NK-92 (cell line): Measurements from ENCODE around the gene ST7.

Experiments
- DNase-seq: peaks from one replicate; lab custom pipeline; 2025; ENCODE audit not compliant: unreplicated experiment; lab: John Stamatoyannopoulos, UW

The ST7 gene

DNA sequence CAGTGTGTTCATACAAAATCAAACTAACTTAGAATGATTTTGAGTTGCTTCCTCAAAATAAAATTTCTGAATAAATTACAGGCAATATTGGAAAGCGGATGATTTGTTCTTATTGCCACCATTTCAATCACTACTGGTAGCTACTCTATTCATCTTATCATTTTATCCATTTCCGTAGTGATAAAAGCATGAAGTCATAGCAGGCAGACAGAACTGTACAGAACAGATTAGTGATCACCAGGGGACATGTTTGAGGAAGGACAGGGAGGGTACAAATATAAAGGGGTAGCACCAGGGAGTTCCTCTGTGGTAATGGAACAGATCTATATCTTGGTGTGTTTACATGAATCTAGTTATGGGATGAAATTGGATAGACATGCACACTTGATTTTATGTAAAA, 231.1 kb downstream of the ST7 start:
- DNase-seq: no peak

DNA sequence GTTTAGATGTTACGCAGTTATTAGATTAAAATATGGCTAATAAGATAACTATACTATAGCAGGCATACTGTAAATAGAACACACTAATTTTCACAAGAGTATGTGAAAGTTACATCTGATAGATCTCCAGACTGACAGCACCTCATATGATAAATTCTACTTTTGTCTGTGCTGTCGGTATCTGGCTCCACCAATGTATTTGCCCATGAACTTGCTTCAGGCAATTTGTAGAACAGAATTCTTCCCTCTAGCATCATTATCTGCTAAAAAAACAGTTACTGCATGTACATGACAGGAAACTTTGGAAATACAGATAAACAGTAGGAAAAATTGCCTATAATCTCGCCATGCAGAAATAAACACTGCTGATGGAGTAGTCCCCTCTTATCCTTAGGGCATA, 231.8 kb downstream of the ST7 start:
- no peak for DNase-seq

DNA sequence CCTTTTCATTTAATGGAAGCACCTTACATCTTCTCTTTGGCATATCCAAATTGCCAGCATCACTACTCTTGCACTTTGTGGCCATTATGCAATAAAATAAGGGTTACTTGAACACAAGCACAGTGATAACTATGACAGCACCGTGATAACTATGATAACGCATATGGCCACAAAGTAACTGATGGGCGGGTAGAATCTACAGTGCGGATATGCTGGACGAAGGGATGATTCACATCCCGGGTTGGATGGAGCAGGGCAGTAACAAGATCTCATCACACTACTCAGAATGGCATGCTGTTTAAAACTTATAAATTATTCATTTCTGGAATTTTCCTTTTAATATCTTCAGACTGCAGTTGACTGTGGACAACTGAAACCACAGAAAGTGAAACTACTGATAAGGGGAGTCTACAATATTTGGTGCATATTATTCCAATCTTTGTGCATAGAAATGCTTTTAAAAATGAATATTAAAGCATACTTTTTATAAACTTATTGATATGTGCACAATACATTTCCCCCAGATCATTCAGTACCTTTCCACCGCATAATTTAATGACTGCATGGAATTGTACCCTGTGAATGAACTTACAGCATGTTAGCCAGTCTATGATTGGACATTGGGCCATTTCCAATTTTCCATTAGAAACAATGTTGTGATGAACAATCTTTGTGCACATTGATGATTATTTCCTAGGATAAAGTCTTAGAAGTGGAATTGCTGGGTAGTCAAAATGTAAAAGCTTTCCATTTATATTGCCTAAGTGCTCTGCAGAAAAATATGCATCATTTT, 233.1 kb downstream of the ST7 start:
- no peak for DNase-seq

DNA sequence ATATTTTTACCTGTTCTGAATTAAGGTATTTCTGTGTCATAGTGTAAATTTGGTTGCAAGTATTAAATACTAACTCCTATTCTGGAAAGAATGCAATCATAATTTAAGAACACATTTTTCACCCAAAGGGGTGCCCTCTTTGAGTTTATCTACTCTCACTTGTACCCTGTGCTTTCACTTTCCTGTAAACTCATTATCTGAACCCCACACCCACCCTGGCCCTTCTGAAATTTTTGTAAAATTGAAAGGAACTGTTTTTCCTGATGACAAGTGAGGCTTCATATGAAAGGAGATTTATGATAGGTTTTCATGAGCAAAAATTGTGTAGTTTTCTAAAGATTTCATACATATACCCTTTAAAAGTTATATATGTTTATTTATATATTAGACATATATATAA, 235.1 kb downstream of the ST7 start:
- DNase-seq: no peak

DNA sequence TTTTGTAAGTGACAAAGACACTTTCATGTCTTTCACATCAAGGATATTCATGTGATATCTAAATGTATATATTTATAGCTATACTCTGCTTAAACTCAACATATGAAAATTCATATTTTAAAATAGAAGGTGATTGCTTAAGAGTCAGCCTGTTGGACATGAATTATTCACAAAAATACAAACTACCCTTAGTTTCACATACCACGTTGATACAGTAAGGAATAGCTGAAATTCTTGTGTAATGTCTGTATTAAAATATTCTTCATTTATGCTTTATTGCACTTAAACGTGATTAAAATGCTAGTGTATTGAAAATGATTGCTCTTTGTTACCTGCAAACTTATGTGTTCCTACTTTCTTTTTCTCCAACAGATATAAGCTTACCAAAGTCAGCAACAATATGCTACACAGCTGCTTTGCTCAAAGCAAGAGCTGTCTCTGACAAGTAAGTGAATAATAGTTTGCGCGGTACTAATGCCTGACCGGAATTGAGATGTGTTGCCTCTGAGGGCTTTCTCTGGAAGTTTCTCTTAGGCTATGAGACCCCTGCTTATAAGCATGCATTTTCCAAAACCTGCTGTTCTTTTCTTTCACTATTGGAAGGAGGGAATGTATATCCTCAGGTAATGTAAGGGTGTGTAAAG, 235.8 kb downstream of the ST7 start:
- DNase-seq: no peak

DNA sequence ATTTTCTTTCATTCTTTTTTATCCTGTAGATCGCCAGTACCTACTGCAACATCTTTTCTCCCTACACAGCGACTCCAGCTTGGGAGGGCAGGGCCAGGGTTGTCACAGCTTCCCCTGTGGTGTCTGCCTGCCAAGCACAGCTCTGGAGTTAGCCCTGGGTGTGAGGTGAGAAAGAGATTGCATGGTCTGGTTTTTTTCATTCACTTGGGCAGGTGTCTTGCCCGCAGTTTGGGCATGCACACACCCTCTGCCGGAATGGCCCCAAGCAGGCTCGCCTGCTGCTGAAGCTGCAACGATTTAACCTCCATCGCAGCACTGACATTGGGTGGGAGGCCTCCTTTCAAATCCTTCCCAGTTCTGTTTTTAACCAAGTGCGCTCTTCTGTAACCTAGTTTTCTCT, 236.8 kb downstream of the ST7 start:
- DNase-seq: no peak

DNA sequence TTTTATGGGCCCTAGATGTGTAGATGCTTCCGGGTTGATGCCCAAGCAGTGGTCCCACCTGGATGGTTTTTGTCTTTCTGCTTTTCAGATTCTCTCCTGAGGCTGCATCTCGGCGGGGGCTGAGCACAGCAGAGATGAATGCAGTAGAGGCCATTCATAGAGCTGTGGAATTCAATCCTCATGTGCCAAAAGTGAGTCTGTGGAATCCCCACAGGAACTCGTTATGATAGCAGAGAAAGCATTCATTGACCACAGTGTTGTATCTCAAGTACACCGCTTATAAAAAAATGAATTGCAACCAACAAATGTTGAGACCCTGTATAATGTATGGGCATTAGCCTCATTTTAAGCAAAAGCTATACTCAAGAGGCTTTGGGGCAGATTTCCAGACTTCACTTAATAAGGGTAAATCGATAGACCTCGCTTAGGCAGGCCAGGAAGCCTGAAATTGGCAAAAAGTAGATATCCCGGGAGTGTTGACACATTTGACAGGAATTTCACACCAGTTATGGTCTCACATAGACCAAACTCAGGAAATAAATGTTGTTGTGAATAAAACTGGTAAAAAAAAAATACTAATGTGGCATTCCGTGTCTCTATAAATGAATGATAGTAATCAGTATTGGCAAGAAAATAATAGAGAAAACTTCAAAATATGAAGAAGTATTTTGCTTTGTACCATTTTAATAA, 237.6 kb downstream of the ST7 start:
- DNase-seq: no peak

DNA sequence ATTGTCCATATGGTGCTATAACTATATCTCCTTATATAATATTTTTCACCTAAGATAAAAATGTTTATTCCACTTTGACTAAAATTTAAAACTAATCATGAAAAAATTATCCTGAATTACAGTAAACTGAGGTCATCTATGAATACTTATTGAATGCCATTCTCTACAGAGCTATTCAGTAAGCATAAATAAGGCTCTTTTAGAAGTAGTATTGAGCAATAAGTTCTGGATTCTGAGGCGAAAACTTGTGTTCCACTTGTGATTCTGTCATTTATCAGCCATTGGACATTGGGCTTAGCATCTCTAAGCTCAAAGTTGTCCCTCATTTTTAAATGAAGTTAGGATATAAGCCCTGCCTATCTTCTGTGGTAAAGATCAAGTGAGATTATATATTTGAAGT, 238.8 kb downstream of the ST7 start:
- DNase-seq: no peak

DNA sequence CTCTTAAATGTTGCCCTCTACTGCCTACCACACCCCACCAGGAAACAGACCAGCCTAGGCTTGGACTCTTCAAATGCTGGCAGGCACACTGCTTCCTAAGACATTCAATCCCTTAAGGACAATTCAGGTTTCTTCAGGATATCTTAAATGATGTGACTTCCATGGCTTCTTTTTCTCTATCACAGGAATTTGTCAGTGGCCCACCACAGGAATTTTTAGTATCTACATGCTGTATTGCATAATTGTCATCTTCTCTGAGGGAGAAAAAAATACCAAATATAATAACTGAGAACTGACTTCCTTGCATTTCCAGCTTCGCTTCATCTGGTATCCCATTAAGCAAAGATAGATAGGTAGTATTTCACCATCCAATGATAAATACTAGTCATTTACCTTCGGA, 240.3 kb downstream of the ST7 start:
- DNase-seq: no peak

DNA sequence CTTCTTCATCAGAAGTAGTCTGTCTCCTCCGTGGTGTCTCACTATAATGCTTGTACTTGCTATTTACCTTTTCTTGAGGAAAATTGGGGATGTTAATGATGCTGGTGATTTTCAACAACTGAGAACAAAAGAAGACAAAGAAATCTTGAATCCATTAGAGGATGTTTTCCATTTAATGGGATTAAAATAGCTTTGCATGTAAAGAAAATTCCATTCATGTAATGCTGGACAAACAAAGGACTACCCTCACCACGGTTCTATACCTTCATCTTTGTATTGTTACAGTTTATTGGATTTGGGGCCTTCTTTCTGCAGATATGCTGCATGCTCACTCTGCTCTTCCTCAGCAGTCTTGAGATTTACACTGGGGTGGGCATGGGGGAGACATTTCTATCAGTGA, 241.1 kb downstream of the ST7 start:
- DNase-seq: no peak

DNA sequence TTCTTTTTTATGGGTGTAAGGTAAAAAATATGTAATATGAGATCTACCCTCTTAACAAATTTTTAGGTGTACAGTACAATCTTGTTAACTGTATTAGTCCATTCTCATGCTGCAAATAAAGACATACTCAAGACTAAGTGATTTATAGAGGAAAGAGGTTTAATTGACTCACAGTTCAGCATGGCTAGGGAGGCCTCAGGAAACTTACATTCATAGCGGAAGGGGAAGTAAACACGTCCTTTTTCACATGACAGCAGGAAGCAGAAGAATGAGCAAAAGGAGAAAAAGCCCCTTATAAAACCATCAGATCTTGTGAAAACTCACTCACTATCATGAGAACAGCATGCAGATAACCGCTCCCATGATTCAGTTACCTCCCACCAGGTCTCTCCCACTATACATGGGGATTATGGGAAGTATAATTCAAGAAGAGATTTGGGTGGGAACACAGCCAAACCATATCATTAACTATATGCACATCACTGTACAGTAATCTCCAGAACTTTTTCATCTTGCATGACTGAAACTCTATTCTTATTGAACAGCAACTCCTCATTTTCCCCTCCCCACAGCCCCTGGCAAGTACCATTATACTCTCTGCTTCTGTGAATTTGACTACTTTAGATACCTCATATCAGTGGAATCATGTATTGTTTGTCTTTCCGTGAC, 242.2 kb downstream of the ST7 start:
- DNase-seq: no peak

DNA sequence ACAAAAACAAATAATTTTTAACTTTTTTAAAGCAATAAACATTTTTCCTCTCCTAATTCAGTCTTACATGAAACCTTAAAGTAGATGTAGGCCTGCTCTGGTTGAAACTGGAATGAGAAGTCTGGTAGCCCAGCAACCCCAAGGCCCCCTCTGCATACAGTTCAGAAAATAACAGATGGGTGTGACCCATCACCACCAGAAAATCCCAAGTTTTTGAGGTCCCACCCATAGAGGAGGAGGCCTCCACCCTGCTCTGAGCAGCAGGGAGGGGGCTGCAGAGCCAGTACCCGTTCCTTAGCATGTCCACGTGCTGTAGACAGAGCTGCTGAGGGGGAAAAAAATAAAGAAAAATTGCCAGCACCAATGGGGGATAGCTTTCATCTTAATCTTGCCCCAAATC, 246.8 kb downstream of the ST7 start:
- DNase-seq: no peak

DNA sequence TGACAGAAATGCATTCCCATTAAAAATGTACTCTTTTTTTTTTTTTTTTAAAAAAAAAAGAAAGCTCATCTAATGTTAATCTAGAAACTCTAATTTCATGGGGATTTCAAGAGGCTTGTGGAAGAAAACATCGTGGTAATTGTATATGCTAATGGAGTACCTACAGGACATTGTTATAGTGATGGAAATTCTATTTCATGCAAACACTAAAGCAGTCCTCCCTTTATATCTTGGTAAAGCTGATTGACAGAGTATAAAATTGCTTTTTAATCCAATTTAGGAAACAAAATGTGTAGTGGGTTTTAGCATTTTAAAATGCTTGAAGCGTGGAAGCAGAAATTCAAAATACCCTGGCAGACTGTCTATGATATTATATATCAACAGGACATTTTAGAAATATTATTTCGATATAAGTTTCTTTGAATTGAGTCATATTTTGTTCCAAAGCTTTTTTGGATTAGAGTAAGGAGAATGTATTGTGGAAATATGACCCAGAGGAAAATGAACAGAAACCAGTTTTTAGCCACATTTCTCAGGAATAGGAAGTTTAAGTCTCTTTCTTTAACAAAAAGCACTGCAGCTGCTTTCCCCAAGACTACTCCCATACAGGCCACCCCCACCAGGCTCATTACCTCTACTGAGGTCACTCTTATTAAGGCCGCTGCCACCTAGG, 247.6 kb downstream of the ST7 start:
- DNase-seq: no peak

DNA sequence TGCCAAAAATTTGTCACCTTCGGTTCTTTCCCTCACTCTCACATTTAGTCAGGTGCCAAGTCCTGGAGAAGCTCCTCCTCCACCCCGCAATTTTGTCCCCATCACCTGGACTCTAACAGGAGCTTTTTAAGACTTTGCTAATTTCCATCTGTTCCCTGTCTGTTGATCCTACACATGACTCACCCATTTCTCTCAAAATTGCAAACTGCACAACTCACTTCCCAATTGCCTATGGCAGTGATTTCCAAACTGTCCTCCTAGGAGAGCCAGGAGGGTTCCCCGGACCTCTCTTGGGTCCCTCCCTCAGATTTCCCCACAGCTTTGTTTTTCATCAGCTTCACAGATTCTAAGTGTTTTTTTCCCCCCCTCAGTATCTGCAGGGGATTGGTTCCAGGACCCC, 249.2 kb downstream of the ST7 start:
- no peak for DNase-seq

DNA sequence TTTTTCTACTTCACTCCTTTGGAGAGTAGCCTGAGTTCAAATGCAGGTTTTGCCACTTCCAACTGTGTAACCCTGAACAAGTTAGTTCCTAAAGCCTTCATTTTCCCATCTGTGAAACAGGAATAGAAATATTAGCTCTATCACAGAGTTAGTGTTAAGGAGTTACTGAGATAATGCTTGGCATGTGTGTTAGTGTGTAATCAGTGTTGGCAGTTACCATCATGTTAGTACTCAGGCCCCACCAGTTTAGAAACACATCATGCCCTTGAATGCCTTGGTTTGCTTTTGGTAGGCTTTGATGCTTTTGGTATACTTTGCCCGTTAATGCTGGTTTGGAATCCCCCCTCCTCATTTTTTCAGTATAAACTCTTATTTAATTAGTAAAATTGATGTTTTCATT, 249.9 kb downstream of the ST7 start:
- DNase-seq: no peak

DNA sequence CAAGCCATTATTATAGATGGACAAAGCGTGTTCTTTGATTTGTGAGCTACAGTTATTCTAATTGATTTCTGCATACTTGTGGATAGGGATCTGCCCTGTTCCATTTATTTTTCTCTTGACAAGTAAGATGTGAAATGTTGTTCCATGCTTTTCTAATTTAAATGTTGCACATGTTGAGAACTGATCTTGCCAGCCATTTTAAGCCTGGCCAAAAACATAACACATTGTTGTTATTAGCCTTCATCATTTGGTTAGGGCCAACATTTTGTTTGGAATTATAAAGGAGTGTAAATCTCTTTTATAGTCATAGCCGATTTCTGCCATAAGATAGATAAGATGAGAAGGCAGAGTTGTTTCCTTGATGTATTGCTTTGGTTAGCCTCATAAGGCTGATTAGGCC, 252.6 kb downstream of the ST7 start:
- no peak for DNase-seq

DNA sequence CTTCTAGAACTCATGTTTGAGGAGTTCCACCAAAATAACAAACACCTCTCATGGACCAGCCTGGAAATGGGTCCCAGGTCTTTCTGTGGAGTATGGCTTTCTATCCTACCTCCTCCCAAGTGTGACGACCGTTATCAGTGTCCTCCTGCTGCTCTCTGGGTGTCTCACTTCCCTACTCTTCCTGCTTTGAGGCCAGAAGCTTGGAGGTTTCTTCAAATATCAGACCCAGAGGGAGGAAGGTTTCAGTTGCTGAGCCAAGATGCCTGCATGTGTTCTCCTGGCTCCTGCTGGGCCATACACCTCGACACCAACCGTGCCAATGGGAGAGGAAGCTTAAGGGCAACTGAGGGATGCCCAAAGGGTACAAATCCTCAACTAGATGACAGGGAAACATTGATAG, 255.0 kb downstream of the ST7 start:
- no peak for DNase-seq

DNA sequence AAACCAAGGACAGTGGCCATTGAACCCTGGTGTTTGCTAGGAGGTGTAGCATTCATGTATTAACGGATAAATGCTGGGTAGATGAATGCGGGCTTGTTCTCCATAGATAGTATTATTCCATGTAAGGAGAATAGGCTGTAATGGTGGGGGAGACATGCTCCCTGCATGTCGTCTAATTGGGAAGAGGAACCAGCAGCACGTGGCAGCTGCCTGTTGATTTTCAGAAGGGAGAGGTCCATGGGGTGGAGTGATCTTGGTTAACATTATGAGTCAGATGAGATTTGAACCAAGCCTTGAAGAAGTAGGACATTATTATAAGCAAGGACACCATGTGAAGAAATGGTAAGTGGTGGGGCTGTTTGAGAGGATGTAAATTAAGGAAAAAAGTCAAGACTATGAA, 257.1 kb downstream of the ST7 start:
- DNase-seq: no peak

DNA sequence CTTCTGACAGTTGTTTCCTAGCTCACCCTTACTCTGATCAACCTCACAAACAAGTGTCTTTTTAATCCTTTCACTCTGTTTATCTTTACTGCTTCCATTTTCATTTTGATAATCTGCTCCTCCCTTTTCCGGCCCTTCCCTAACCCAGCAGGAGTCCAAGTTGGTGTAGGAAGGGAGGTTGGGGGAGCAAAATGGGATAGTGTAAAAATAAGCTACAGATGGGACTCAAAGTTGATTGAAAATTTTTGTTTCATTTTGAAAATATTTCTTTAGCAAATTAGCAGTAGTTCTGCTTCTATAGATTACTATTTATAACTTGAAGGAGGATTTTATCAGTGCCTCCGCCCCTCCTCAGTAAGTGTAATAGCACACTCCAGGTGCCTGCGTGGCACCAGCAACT, 257.6 kb downstream of the ST7 start:
- no peak for DNase-seq

DNA sequence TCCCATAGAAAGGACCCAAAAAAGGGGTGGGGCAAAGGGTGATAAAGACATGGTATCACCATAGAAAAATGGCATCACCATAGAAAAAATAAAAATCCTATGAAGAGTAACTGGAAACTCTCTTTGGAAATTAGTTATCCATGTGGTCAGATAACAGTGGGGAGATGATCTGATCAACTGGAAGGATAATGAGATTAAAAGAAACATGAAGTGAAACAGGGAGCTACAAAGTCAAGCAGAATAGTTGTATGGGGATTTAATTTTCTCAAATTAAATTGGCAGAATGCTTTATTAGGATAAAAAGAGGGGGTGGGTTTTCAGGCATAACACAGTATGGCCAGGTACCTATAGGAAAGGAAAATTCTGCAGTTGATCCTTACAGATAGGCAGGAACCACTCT, 258.3 kb downstream of the ST7 start:
- DNase-seq: no peak
